Astrocyte of the spinal cord (primary cell): Measurements from ENCODE around the gene KLF15.

Experiments used
- DNase-seq: peaks from one replicate; pipeline ENCODE4 v3.0.0; 2011; ENCODE audit warnings: low read depth, low spot score
- H3K4me3 ChIP-seq: 2 replicates; pipeline ENCODE4 v1.5.1; 2011; ENCODE audit warnings: low read depth, mild to moderate bottlenecking, low read length, moderate library complexity
- CTCF ChIP-seq: IDR thresholded peaks from 2 replicates; pipeline ENCODE4 v1.5.1; 2012; ENCODE audit warnings: low read depth, mild to moderate bottlenecking, low read length, inconsistent platforms
- in situ Hi-C: cut with HindIII; loops from 2 replicates; pipeline ENCODE4 v1.10.0; 2017; ENCODE audit warnings: low sequenced_read_pairs

Gene KLF15

GRCh38 chr3:126389112-126389793 is 32.0 kb upstream of the KLF15 start:
- peak overlapping the region; percentile 33 for H3K4me3 ChIP-seq
- in situ Hi-C loops, result no loop called here
- DNase-seq, result peak; percentile 78
- peak; percentile 91 for TF ChIP-seq CTCF

- in situ Hi-C loops, result no loop called here
- TF ChIP-seq CTCF, result no peak
- no peak for DNase-seq
- no peak overlapping the region for H3K4me3 ChIP-seq
Observed at GRCh38 chr3:126381966-126382365, 24.8 kb upstream of the KLF15 start.

- no peak for TF ChIP-seq CTCF
- no peak for DNase-seq
- H3K4me3 ChIP-seq, result no peak overlapping the region
- in situ Hi-C loops, result no loop called here
Observed at GRCh38 chr3:126380011-126380768, 23.0 kb upstream of the KLF15 start.

GRCh38 chr3:126378341-126378751 is 21.1 kb upstream of the KLF15 start:
- no peak for DNase-seq
- in situ Hi-C loops, result no loop called here
- no peak overlapping the region for H3K4me3 ChIP-seq
- TF ChIP-seq CTCF, result no peak

- H3K4me3 ChIP-seq, result no peak overlapping the region
- in situ Hi-C loops, result no loop called here
- no peak for TF ChIP-seq CTCF
- no peak for DNase-seq
Observed at GRCh38 chr3:126377211-126377610, 20.0 kb upstream of the KLF15 start.

GRCh38 chr3:126376444-126376843 is 19.2 kb upstream of the KLF15 start:
- H3K4me3 ChIP-seq, result no peak overlapping the region
- TF ChIP-seq CTCF, result no peak
- in situ Hi-C loops, result no loop called here
- DNase-seq, result no peak
